Measurements from ENCODE around the gene PILRA.
"Not testable (repeated sequence)": the region's sequence is repeated elsewhere in the genome, so short reads cannot be mapped to it uniquely, and the experiment has no call there.

DNA sequence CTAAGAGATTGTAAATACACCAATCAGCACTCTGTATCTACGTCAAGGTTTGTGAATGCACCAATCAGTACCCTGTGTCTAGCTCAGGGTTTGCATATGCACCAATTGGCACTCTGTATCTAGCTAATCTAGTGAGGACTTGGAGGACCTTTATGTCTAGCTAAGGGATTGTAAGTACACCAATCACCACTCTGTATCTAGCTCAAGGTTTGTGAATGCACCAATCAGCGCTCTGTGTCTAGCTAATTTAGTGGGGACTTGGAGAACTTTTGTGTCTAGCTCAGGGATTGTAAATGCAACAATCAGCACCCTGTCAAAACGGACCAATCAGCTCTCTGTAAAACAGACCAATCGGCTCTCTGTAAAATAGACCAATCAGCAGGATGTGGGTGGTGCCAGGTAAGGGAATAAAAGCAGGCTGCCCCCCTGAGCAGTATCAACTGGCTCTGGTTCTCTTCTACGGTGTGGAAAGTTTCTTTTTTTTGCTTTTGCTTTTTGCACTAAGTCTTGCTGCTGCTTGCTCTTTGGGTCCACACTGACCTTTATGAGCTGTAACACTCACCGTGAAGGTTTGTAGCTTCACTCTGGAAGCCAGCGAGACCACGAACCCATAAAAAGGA, 9.1 kb downstream of the PILRA start:
- TF ChIP-seq, protein P1, sequence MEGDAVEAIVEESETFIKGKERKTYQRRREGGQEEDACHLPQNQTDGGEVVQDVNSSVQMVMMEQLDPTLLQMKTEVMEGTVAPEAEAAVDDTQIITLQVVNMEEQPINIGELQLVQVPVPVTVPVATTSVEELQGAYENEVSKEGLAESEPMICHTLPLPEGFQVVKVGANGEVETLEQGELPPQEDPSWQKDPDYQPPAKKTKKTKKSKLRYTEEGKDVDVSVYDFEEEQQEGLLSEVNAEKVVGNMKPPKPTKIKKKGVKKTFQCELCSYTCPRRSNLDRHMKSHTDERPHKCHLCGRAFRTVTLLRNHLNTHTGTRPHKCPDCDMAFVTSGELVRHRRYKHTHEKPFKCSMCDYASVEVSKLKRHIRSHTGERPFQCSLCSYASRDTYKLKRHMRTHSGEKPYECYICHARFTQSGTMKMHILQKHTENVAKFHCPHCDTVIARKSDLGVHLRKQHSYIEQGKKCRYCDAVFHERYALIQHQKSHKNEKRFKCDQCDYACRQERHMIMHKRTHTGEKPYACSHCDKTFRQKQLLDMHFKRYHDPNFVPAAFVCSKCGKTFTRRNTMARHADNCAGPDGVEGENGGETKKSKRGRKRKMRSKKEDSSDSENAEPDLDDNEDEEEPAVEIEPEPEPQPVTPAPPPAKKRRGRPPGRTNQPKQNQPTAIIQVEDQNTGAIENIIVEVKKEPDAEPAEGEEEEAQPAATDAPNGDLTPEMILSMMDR (IDR thresholded peaks at IDR 0.05; ENCODE audit: low read depth, low read length, missing input control), result not testable (repeated sequence)
- TF ChIP-seq SP1 (IDR thresholded peaks at IDR 0.05); YY1 (IDR thresholded peaks at IDR 0.05); EGR1 (IDR thresholded peaks at IDR 0.05; ENCODE audit: low read depth in 2 of 2); FOXA1 (IDR thresholded peaks at IDR 0.05); RAD21 (IDR thresholded peaks at IDR 0.05); TAF1 (conservative IDR thresholded peaks at IDR 0.05); GABPA (IDR thresholded peaks at IDR 0.05 in 1 of 2, conservative IDR thresholded peaks at IDR 0.05 in 1 of 2); JUND (IDR thresholded peaks at IDR 0.05): not testable (repeated sequence)
- TF ChIP-seq, protein P2, sequence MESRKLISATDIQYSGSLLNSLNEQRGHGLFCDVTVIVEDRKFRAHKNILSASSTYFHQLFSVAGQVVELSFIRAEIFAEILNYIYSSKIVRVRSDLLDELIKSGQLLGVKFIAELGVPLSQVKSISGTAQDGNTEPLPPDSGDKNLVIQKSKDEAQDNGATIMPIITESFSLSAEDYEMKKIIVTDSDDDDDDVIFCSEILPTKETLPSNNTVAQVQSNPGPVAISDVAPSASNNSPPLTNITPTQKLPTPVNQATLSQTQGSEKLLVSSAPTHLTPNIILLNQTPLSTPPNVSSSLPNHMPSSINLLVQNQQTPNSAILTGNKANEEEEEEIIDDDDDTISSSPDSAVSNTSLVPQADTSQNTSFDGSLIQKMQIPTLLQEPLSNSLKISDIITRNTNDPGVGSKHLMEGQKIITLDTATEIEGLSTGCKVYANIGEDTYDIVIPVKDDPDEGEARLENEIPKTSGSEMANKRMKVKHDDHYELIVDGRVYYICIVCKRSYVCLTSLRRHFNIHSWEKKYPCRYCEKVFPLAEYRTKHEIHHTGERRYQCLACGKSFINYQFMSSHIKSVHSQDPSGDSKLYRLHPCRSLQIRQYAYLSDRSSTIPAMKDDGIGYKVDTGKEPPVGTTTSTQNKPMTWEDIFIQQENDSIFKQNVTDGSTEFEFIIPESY (IDR thresholded peaks at IDR 0.05), result not testable (repeated sequence)
- TF ChIP-seq, protein P3, sequence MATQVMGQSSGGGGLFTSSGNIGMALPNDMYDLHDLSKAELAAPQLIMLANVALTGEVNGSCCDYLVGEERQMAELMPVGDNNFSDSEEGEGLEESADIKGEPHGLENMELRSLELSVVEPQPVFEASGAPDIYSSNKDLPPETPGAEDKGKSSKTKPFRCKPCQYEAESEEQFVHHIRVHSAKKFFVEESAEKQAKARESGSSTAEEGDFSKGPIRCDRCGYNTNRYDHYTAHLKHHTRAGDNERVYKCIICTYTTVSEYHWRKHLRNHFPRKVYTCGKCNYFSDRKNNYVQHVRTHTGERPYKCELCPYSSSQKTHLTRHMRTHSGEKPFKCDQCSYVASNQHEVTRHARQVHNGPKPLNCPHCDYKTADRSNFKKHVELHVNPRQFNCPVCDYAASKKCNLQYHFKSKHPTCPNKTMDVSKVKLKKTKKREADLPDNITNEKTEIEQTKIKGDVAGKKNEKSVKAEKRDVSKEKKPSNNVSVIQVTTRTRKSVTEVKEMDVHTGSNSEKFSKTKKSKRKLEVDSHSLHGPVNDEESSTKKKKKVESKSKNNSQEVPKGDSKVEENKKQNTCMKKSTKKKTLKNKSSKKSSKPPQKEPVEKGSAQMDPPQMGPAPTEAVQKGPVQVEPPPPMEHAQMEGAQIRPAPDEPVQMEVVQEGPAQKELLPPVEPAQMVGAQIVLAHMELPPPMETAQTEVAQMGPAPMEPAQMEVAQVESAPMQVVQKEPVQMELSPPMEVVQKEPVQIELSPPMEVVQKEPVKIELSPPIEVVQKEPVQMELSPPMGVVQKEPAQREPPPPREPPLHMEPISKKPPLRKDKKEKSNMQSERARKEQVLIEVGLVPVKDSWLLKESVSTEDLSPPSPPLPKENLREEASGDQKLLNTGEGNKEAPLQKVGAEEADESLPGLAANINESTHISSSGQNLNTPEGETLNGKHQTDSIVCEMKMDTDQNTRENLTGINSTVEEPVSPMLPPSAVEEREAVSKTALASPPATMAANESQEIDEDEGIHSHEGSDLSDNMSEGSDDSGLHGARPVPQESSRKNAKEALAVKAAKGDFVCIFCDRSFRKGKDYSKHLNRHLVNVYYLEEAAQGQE (IDR thresholded peaks at IDR 0.05), result not testable (repeated sequence)
- TF ChIP-seq, protein P4, sequence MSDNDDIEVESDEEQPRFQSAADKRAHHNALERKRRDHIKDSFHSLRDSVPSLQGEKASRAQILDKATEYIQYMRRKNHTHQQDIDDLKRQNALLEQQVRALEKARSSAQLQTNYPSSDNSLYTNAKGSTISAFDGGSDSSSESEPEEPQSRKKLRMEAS (IDR thresholded peaks at IDR 0.05), result not testable (repeated sequence)
- TF ChIP-seq, protein P5, sequence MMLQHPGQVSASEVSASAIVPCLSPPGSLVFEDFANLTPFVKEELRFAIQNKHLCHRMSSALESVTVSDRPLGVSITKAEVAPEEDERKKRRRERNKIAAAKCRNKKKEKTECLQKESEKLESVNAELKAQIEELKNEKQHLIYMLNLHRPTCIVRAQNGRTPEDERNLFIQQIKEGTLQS (IDR thresholded peaks at IDR 0.05), result not testable (repeated sequence)
